K562 (cell line): ENCODE data around the gene VPS33A. TPM values are rescaled to one million over a fixed set of nuclear protein-coding genes. Genes with fewer than 3 reads are reported as not detected.

Experiments used
- AFF1 ChIP-seq, 2 experiments: fragments of 450-650 bp; IDR thresholded peaks; 2 replicates each; pipeline ENCODE4 v1.6.1; 2018; ENCODE audit warnings: mild to moderate bottlenecking in 2 of 2, low read depth in 1 of 2; ENCODE audit not compliant: partially characterized antibody in 2 of 2
- ASH1L ChIP-seq: fragments of 450-650 bp; IDR thresholded peaks from 2 replicates; pipeline ENCODE4 v1.6.1; 2018; ENCODE audit warnings: borderline replicate concordance, mild to moderate bottlenecking, low read depth; ENCODE audit not compliant: partially characterized antibody
- CAMTA2 ChIP-seq: fragments of 250-450 bp; sonication (Bioruptor Pico); conservative IDR thresholded peaks from 2 replicates; pipeline ENCODE4 v1.5.1; 2022
- CHCHD3 ChIP-seq: fragments of 250-450 bp; sonication (Bioruptor Pico); IDR thresholded peaks from 2 replicates; pipeline ENCODE4 v2.1.2; 2022; ENCODE audit warnings: mild to moderate bottlenecking
- ELK3 ChIP-seq: fragments of 450-650 bp; formaldehyde crosslinking; IDR thresholded peaks from 2 replicates; pipeline ENCODE4 v1.4.0; 2020; ENCODE audit warnings: mild to moderate bottlenecking
- GTF2E2 ChIP-seq: fragments of 200-800 bp; sonication (Bioruptor generic); IDR thresholded peaks from 2 replicates; pipeline ENCODE4 v1.6.1; 2016; ENCODE audit warnings: missing genetic modification characterization, missing compliant biosample characterization
- KDM1A ChIP-seq, 2 experiments: fragments of 450-650 bp; IDR thresholded peaks; 2 replicates each; pipeline ENCODE4 v1.6.1; 2016; ENCODE audit warnings: mild to moderate bottlenecking in 2 of 2
- MTA3 ChIP-seq: fragments of 450-650 bp; formaldehyde crosslinking; IDR thresholded peaks from 2 replicates; pipeline ENCODE4 v1.6.1; 2017; ENCODE audit warnings: mild to moderate bottlenecking, borderline replicate concordance
- NRF1 ChIP-seq, 2 experiments: fragments of 450-650 bp; IDR thresholded peaks in 1 of 2; conservative IDR thresholded peaks in 1 of 2; 2 replicates each; pipeline ENCODE4 v1.6.1; 2014; ENCODE audit warnings: mild to moderate bottlenecking in 2 of 2
- POLR3G ChIP-seq: IDR thresholded peaks from 2 replicates; pipeline ENCODE4 v1.6.1; 2011; ENCODE audit not compliant: insufficient read length, insufficient replicate concordance; ENCODE audit errors: extremely low read depth
- SUPT5H ChIP-seq: fragments of 450-650 bp; IDR thresholded peaks from 2 replicates; pipeline ENCODE4 v1.6.1; 2016
- TCFL5 ChIP-seq: fragments of 250-450 bp; sonication (Bioruptor Pico); conservative IDR thresholded peaks from 2 replicates; pipeline ENCODE4 v1.6.1; 2021; ENCODE audit warnings: mild to moderate bottlenecking, moderate library complexity, matching md5 sums
- ZBTB1 ChIP-seq: sonication (generic); formaldehyde crosslinking; IDR thresholded peaks from 2 replicates; pipeline ENCODE4 v1.8.1; 2023; ENCODE audit warnings: missing genetic modification reagents, low read depth, mild to moderate bottlenecking, borderline replicate concordance
- ZC3H8 ChIP-seq: fragments of 450-650 bp; IDR thresholded peaks from 2 replicates; pipeline ENCODE4 v1.6.1; 2017
- ZNF518B ChIP-seq: fragments of 250-450 bp; sonication (Bioruptor Pico); IDR thresholded peaks from 2 replicates; pipeline ENCODE4 v1.5.0; 2021; ENCODE audit warnings: mild to moderate bottlenecking, moderate library complexity
- ZNF584 ChIP-seq: fragments of 200-800 bp; sonication (Bioruptor generic); IDR thresholded peaks from 2 replicates; pipeline ENCODE4 v1.6.1; 2016; ENCODE audit warnings: low read depth, mild to moderate bottlenecking, missing genetic modification characterization, missing compliant biosample characterization
- ZNF699 ChIP-seq: fragments of 250-450 bp; sonication (Bioruptor Pico); IDR thresholded peaks from 2 replicates; pipeline ENCODE4 v1.8.0; 2021; ENCODE audit warnings: mild to moderate bottlenecking, moderate library complexity; ENCODE audit not compliant: insufficient replicate concordance
- polyA plus RNA-seq, 8 experiments: library from polyadenylated mRNA; depleted of rRNA in 4 of 8; stranded (reverse) in 5 of 8; unstranded in 3 of 8; fragments of >200 nt; fragmentation: Nextera tagmentation in 2 of 8; fragmentation: Illumina TruSeq in 1 of 8; extraction: Ambion mirVana in 2 of 8; extraction: Trizol in 1 of 8; gene quantifications; 2 replicates each; pipeline versions ENCODE4 v1.2.1 to v1.2.3, GENCODE V29; 2011 to 2014; ENCODE audit warnings: inconsistent platforms in 1 of 8, missing spikeins in 1 of 8
- total RNA-seq, 7 experiments: library from RNA; depleted of rRNA in 6 of 7; stranded (reverse); fragments of >200 nt in 6 of 7; fragmentation: Illumina TruSeq in 2 of 7; extraction: Trizol in 2 of 7; gene quantifications; 2 replicates each; pipeline versions ENCODE4 v1.2.1 to v1.2.3, GENCODE V29; 2011 to 2021; ENCODE audit warnings: low replicate concordance in 1 of 7

VPS33A gene
- total and polyA plus RNA-seq, 9 of the 15 experiments (the other 6 are each of a cell fraction or from before 2014, with no cell fraction given): 10.6 to 34.3 (median 25.3) TPM

GRCh38 chr12:122266230-122266901 lies at the start of gene VPS33A (continued):
- TF ChIP-seq ZBTB1 (CRISPR knock-in tag) (no peak), ZNF699 (CRISPR knock-in tag) (no peak), NRF1 (conservative IDR thresholded peaks at IDR 0.05 in 1 of 2, IDR thresholded peaks at IDR 0.05 in 1 of 2) (peak; percentile 77 to 81), CHCHD3 (CRISPR knock-in tag) (no peak), POLR3G (no peak), ZNF584 (CRISPR knock-in tag) (no peak), MTA3 (peak; percentile 84), SUPT5H (peak; percentile 90), CAMTA2 (CRISPR knock-in tag) (no peak), AFF1 (IDR thresholded peaks at IDR 0.05; ENCODE audit: low read depth in 1 of 2, partially characterized antibody in 2 of 2) (peak; percentile 15 to 93), ZC3H8 (no peak), ELK3 (CRISPR knock-in tag) (no peak), KDM1A (IDR thresholded peaks at IDR 0.05) (no peak), ZNF518B (CRISPR knock-in tag) (no peak), GTF2E2 (tag) (peak; percentile 95), ASH1L (peak; percentile 72), TCFL5 (CRISPR knock-in tag) (no peak)
